GM19372 (cell line): ENCODE measurements around the gene RIPK3.
A peak's percentile ranks its signal among the peaks of the same experiment; 100 is the strongest.

Experiments used
- ATAC-seq: cut with Tn5 transposase; IDR thresholded peaks from one replicate; pipeline ENCODE4 v1.9.1; 2021; ENCODE audit warnings: mild to moderate bottlenecking, low read depth, moderate library complexity; ENCODE audit not compliant: unreplicated experiment

RIPK3 gene

GRCh38 chr14:24325041-24325530 is 14.7 kb downstream of the RIPK3 start:
- no peak for ATAC-seq

- ATAC-seq = no peak
These were observed 15.8 kb downstream of the RIPK3 start for GRCh38 chr14:24324024-24324423.

- ATAC-seq = no peak
These were observed 16.4 kb downstream of the RIPK3 start for GRCh38 chr14:24323341-24323740.

GRCh38 chr14:24322672-24323071 is 17.1 kb downstream of the RIPK3 start:
- ATAC-seq = no peak

GRCh38 chr14:24321212-24321975 is 18.4 kb downstream of the RIPK3 start:
- no peak for ATAC-seq

- no peak for ATAC-seq
These were observed 22.5 kb downstream of the RIPK3 start for GRCh38 chr14:24317141-24317928.

GRCh38 chr14:24316597-24316950 is 23.2 kb downstream of the RIPK3 start:
- no peak for ATAC-seq

GRCh38 chr14:24315807-24316596 is 23.8 kb downstream of the RIPK3 start:
- no peak for ATAC-seq

GRCh38 chr14:24315243-24315806 is 24.5 kb downstream of the RIPK3 start:
- ATAC-seq = no peak

- no peak for ATAC-seq
These were observed 25.2 kb downstream of the RIPK3 start for GRCh38 chr14:24314377-24315193.

GRCh38 chr14:24313913-24314312 is 25.9 kb downstream of the RIPK3 start:
- ATAC-seq = no peak

GRCh38 chr14:24312736-24313507 is 26.9 kb downstream of the RIPK3 start:
- no peak for ATAC-seq

- no peak for ATAC-seq
These were observed 27.8 kb downstream of the RIPK3 start for GRCh38 chr14:24311837-24312615.

GRCh38 chr14:24310646-24311604 is 28.9 kb downstream of the RIPK3 start, which contains the start of gene LTB4R:
Gene LTB4R, plus strand, starts transcription at chr14:24311502. Its CDS starts 4,150 bp downstream, at chr14:24315652.
- ATAC-seq = peak; percentile 75

GRCh38 chr14:24310265-24310645 is 29.5 kb downstream of the RIPK3 start:
- no peak for ATAC-seq

GRCh38 chr14:24309538-24310264 is 30.1 kb downstream of the RIPK3 start, which contains the start of gene LTB4R2:
Gene LTB4R2, plus strand, starts transcription at chr14:24310140. Its CDS starts 525 bp downstream, at chr14:24310665.
- no peak for ATAC-seq
